Activated naive CD4-positive, alpha-beta T cell treated with anti-CD3 and anti-CD28 coated beads, Interleukin-2, amount 10 ng/mL, durations not matched to agents 7 days and 5 days (primary cell): Measurements from ENCODE around the gene IPPK.
A peak's percentile ranks its signal among the peaks of the same experiment; 100 is the strongest.

Source experiments
- CTCF ChIA-PET: fragments of 350-600 bp; sonication (Branson Sonifier 250); formaldehyde crosslinking; loops from one replicate; lab custom pipeline; 2021; ENCODE audit warnings: antibody characterized with exemption; lab: Charles Lee
- DNase-seq: peaks from one replicate; pipeline ENCODE4 v3.0.0-alpha.2; 2020
- H3K27ac Mint-ChIP-seq: one replicate; pipeline ENCODE4 v1.8.0; 2021; ENCODE audit warnings: mild to moderate bottlenecking, moderate library complexity, mixed read lengths
- H3K27me3 Mint-ChIP-seq: one replicate; pipeline ENCODE4 v1.8.0; 2021; ENCODE audit warnings: mild to moderate bottlenecking, mixed read lengths
- H3K36me3 Mint-ChIP-seq: one replicate; pipeline ENCODE4 v1.8.0; 2021; ENCODE audit warnings: mixed read lengths
- H3K4me1 Mint-ChIP-seq: one replicate; pipeline ENCODE4 v1.8.0; 2021; ENCODE audit warnings: mixed read lengths
- H3K4me3 Mint-ChIP-seq: one replicate; pipeline ENCODE4 v1.8.0; 2021; ENCODE audit warnings: mild to moderate bottlenecking, moderate library complexity, mixed read lengths
- H3K9me3 Mint-ChIP-seq: one replicate; pipeline ENCODE4 v1.8.0; 2021; ENCODE audit warnings: mixed read lengths

IPPK gene

GRCh38 chr9:92711146-92711545, 41.2 kb upstream of the IPPK start:
- Mint-ChIP-seq H3K4me1 (peaks cover 46% of the 10 kb centered on the region), H3K4me3 (no peak overlapping the region), H3K9me3 (no peaks in the 10 kb centered on the region), H3K27ac (peak overlapping the region; percentile 86), H3K36me3 (peaks cover 44% of the 10 kb centered on the region), H3K27me3 (no peaks in the 10 kb centered on the region)
- no peak for DNase-seq
- CTCF ChIA-PET = no interaction called here

- peaks cover 44% of the 10 kb centered on the region for H3K36me3 Mint-ChIP-seq
- H3K27me3 Mint-ChIP-seq = no peaks in the 10 kb centered on the region
- H3K4me1 Mint-ChIP-seq = peaks cover 51% of the 10 kb centered on the region
- no peak overlapping the region for H3K4me3 Mint-ChIP-seq
- no peak for DNase-seq
- no peaks in the 10 kb centered on the region for H3K9me3 Mint-ChIP-seq
- peak overlapping the region; percentile 26 for H3K27ac Mint-ChIP-seq
- CTCF ChIA-PET = no interaction called here
Measured at GRCh38 chr9:92710368-92710767, 40.4 kb upstream of the IPPK start.

DNA sequence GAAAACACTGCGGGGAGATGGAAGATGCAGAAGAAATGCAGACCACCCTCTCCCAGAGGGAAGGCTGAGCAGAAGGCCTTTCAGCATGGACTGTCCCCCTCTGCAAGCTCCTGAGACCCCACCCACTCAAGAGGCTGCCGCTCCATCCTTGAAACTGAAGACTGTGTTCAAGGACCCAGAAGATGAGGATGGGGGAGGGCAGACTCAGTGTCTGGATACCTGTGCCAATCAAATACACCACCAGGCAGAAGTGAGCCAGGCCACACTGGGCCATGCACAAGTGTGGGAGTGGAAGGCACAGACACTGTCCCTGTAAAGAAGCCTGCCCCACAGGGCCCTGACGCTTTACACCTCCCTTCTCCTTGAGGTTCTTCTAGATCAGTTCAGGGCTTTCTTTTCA, 40.0 kb upstream of the IPPK start:
- DNase-seq = no peak
- peaks cover 51% of the 10 kb centered on the region for H3K4me1 Mint-ChIP-seq
- peaks cover 42% of the 10 kb centered on the region for H3K36me3 Mint-ChIP-seq
- H3K27me3 Mint-ChIP-seq = no peaks in the 10 kb centered on the region
- CTCF ChIA-PET = no interaction called here
- H3K9me3 Mint-ChIP-seq = no peaks in the 10 kb centered on the region
- no peak overlapping the region for H3K4me3 Mint-ChIP-seq
- H3K27ac Mint-ChIP-seq = peak overlapping the region; percentile 26

GRCh38 chr9:92709240-92709639, 39.3 kb upstream of the IPPK start:
- CTCF ChIA-PET = interaction anchor here (1.1 kb wide), 1 partner anchor 82 kb away, joined by 3 read pairs; no protein-coding TSS in a partner anchor
- no peaks in the 10 kb centered on the region for H3K27me3 Mint-ChIP-seq
- no peak overlapping the region for H3K4me3 Mint-ChIP-seq
- H3K36me3 Mint-ChIP-seq = peaks cover 41% of the 10 kb centered on the region
- no peak for DNase-seq
- H3K27ac Mint-ChIP-seq = no peak overlapping the region
- H3K4me1 Mint-ChIP-seq = peaks cover 51% of the 10 kb centered on the region
- no peaks in the 10 kb centered on the region for H3K9me3 Mint-ChIP-seq

GRCh38 chr9:92707530-92707929, 37.6 kb upstream of the IPPK start:
- peaks cover 32% of the 10 kb centered on the region for H3K36me3 Mint-ChIP-seq
- H3K4me3 Mint-ChIP-seq = no peak overlapping the region

GRCh38 chr9:92706218-92706940, 36.4 kb upstream of the IPPK start:
- Mint-ChIP-seq H3K27me3 (no peaks in the 10 kb centered on the region), H3K36me3 (peaks cover 24% of the 10 kb centered on the region), H3K4me3 (no peak overlapping the region), H3K9me3 (no peaks in the 10 kb centered on the region), H3K27ac (peak overlapping the region; percentile 78), H3K4me1 (peaks cover 28% of the 10 kb centered on the region)
- CTCF ChIA-PET = interaction anchor here (0.6 to 2.1 kb wide), 4 partner anchors 10 to 566 kb away, joined by 3 to 8 read pairs (median 6); no protein-coding TSS in a partner anchor
- peak; percentile 61 for DNase-seq

More at GRCh38 chr9:92707530-92707929, 37.6 kb upstream of the IPPK start:
- Mint-ChIP-seq H3K27me3 (no peaks in the 10 kb centered on the region), H3K4me1 (peaks cover 39% of the 10 kb centered on the region), H3K27ac (no peak overlapping the region), H3K9me3 (no peaks in the 10 kb centered on the region)
- CTCF ChIA-PET = interaction anchor here (1.2 to 2.1 kb wide), 3 partner anchors 9 to 567 kb away, joined by 5 to 8 read pairs (median 8); no protein-coding TSS in a partner anchor
- no peak for DNase-seq

DNA sequence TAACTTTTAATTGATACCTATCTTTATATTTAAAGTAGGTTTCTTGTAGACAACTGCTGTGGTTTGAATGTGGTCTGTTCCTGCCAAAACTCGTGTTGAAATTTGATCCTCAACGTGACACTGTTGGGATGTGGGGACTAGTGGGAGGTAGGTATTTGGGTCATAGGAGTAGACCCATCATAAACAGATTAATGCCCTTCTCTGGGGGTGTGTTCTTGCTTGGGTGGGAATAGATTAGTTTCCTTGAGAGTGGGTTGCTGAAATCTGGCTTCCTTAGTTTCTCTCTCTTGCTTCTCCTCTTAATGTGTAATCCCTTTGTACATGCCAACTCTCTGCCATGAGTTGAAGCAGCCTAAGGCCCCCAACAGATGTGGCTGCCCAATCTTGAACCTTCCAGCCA, 34.6 kb upstream of the IPPK start:
- Mint-ChIP-seq H3K9me3 (no peaks in the 10 kb centered on the region), H3K4me1 (peaks cover 17% of the 10 kb centered on the region), H3K4me3 (no peak overlapping the region), H3K27me3 (no peaks in the 10 kb centered on the region), H3K36me3 (peaks cover 13% of the 10 kb centered on the region), H3K27ac (no peak overlapping the region)
- no peak for DNase-seq
- CTCF ChIA-PET = no interaction called here

DNA sequence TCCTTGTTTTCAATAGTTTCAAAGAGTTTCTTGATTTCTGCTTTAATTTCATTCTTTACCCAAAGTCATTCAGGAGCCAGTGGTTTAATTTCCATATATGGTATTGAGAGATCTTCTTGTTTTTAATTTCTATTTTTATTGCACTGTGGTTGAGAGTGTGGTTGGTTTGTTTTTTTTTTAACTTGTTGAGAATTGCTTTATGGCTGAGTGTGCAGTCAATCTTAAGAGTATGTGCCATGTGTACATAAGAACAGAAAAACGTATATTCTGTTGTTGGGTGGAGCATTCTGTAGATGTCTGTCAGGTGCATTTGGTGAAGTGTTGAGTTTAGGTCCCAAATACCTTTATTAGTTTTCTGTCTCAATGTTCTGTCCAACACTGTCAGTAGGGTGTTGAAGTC, 26.7 kb upstream of the IPPK start:
- Mint-ChIP-seq H3K27me3 (peaks cover 24% of the 10 kb centered on the region), H3K27ac (no peak overlapping the region), H3K4me1 (peaks cover 15% of the 10 kb centered on the region), H3K4me3 (no peak overlapping the region), H3K9me3 (peaks cover 41% of the 10 kb centered on the region), H3K36me3 (peaks cover 14% of the 10 kb centered on the region)
- CTCF ChIA-PET = no interaction called here
- no peak for DNase-seq

DNA sequence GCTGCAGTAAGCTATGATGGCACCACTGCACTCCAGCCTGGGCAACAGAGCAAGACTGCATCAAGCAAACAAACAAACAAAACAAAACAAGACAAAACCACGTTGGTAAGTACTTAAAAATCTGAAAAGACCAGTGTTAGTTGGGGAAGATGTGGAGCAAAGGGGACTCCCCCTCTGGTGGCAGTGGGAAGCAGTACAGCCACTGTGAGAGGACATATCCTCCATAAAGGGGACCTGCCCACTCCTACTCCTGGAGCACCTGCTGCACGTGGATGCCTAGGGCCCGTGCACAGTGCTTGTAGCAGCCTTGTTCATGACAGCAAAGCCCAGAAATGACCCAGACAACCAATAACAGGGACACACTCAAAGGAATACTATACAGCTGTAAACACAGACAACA, 17.0 kb upstream of the IPPK start:
- H3K4me1 Mint-ChIP-seq = no peaks in the 10 kb centered on the region
- no peaks in the 10 kb centered on the region for H3K36me3 Mint-ChIP-seq
- no peak for DNase-seq
- H3K27ac Mint-ChIP-seq = no peak overlapping the region
- peaks cover 16% of the 10 kb centered on the region for H3K27me3 Mint-ChIP-seq
- peaks cover 9% of the 10 kb centered on the region for H3K9me3 Mint-ChIP-seq
- no peak overlapping the region for H3K4me3 Mint-ChIP-seq
- CTCF ChIA-PET = no interaction called here

DNA sequence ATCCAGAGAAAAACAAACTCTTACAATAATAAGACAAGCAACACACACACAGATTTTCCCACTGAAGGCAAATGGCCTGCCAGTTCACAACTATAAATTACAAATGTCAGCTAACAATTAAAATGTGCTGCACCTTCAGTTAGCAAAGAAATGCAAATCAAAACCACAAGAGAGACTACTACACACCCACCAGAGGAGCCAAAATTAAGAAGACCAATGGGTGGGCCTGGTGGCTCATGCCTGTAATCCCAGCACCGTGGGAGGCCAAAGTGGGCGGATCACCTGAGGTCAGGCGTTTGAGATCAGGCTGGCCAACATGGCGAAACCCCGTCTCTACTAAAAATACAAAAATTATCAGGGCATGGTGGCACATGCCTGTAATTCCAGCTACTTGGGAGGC, 15.1 kb upstream of the IPPK start:
- H3K36me3 Mint-ChIP-seq = no peaks in the 10 kb centered on the region
- H3K27me3 Mint-ChIP-seq = peaks cover 11% of the 10 kb centered on the region
- H3K4me1 Mint-ChIP-seq = no peaks in the 10 kb centered on the region
- no peak overlapping the region for H3K4me3 Mint-ChIP-seq
- H3K9me3 Mint-ChIP-seq = peaks cover 1% of the 10 kb centered on the region
- CTCF ChIA-PET = no interaction called here
- DNase-seq = no peak
- no peak overlapping the region for H3K27ac Mint-ChIP-seq

DNA sequence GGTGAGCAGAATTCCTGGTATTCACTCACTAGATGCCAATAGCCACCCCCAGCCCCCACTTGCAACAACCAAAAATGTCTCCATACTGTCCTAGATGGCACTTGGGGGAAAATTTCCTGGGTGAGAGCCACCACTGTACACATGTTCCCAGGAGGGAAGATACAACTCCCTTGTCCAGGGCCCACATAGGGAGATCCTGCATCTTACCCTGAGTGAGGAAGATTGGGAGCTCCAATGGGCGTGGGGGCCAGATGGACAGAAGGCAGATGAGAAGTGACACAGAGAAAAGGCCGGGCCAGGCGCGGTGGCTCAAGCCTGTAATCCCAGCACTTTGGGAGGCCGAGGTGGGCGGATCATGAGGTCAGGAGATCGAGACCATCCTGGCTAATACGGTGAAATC, 12.3 kb upstream of the IPPK start:
- Mint-ChIP-seq H3K4me3 (no peak overlapping the region), H3K4me1 (peaks cover under 1% of the 10 kb centered on the region), H3K9me3 (no peaks in the 10 kb centered on the region), H3K36me3 (no peaks in the 10 kb centered on the region), H3K27me3 (no peaks in the 10 kb centered on the region), H3K27ac (peak overlapping the region; percentile 45)
- no peak for DNase-seq
- CTCF ChIA-PET = no interaction called here

- H3K4me3 Mint-ChIP-seq = no peak overlapping the region
- H3K36me3 Mint-ChIP-seq = no peaks in the 10 kb centered on the region
- no peak for DNase-seq
- CTCF ChIA-PET = no interaction called here
- H3K4me1 Mint-ChIP-seq = peaks cover 4% of the 10 kb centered on the region
- no peaks in the 10 kb centered on the region for H3K27me3 Mint-ChIP-seq
- no peaks in the 10 kb centered on the region for H3K9me3 Mint-ChIP-seq
- H3K27ac Mint-ChIP-seq = no peak overlapping the region
Measured at GRCh38 chr9:92680166-92681119, 10.5 kb upstream of the IPPK start.

DNA sequence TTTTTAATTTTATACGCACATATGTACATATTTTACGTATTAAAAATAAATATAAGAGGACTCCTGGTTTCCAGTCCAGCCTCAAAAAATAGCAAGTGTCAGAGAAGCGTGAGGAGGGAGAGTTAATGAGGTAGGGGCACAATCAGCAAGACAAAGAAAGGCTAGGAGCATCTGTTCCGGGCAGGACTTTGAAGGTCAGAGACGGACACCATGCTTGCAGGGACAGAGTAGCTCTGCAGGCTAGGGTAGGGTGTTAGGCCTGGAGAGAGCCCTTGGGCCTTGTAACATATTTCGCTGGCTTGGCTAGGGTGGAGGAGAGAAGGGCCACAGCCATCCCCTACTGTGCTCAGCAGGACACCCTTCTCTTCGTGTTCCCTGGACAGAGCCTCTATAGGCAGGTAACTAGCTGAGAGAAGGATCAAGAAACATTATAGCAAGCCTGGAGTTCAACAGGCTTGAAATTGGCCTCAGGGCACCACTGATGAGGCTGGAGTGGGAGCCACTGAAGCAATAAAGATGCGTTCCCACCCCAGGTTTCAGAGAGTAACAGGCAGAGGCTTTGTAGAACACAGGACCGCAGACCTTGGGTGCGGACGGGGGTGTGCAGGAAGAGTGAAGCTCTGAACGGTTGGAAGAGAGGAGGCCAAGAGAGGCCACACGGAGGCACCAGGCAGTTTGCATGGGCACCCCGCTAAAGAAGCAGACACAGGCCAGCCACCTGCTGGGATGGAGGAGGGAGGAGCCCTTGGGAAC, 9.7 kb upstream of the IPPK start:
- Mint-ChIP-seq H3K36me3 (no peaks in the 10 kb centered on the region), H3K9me3 (no peaks in the 10 kb centered on the region), H3K4me1 (peaks cover 4% of the 10 kb centered on the region), H3K4me3 (no peak overlapping the region), H3K27ac (no peak overlapping the region), H3K27me3 (no peaks in the 10 kb centered on the region)
- CTCF ChIA-PET = no interaction called here
- DNase-seq = no peak

GRCh38 chr9:92671323-92671722, 1.4 kb upstream of the IPPK start:
- no peak for DNase-seq
- H3K27me3 Mint-ChIP-seq = no peaks in the 10 kb centered on the region
- H3K36me3 Mint-ChIP-seq = peaks cover 17% of the 10 kb centered on the region
- peak overlapping the region; percentile 95 for H3K27ac Mint-ChIP-seq
- CTCF ChIA-PET = interaction anchor here (2.0 kb wide), 1 partner anchor 41 kb away, joined by 6 read pairs; no protein-coding TSS in a partner anchor
- H3K4me1 Mint-ChIP-seq = peaks cover 39% of the 10 kb centered on the region
- H3K9me3 Mint-ChIP-seq = no peaks in the 10 kb centered on the region
- H3K4me3 Mint-ChIP-seq = peak overlapping the region; percentile 94
